GM21367 (cell line): ENCODE measurements around the gene SNRPD2.
"Not testable (repeated sequence)": the region's sequence is repeated elsewhere in the genome, so short reads cannot be mapped to it uniquely, and the experiment has no call there.

Source experiments
- ATAC-seq: cut with Tn5 transposase; IDR thresholded peaks from one replicate; pipeline ENCODE4 v1.9.1; 2021; ENCODE audit not compliant: unreplicated experiment

The SNRPD2 gene

DNA sequence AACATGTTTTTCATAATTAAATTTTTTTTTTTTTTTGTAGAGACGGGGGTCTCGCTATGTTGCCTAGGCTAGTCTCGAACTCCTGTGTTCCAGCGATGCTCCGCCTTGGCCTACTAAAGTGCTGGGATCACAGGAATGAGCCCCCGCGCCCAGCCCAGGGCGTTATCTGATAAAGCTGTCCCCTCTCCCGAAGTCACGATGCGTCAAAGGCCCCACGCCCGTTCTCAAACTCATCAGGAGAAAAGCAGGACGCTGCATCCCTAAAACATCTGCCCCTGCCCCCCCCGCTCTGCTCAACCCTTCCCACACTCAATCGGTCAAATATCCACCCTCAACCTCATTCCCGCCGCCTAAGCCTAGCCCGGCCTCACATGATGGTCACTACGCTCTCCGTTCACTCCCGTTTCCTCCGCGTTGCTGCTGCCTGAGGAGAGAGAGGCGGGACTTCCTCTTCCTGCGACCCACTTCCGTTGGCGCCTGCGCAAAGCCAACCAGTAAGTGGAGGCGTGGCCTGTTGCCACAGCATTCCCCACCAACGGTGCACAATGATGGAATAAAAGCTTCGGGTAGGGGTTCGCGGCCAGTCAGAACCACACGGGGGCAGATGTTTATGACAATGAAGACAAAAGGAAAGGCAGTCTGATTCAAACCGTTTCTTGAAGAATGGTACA, at the start of gene SNRPD2:
TSS of gene SNRPD2 (minus strand) at position 438 of the 671 bp plus-strand sequence. CDS start at position 373, 65 bp downstream.
- ATAC-seq = peak; percentile 44

- ATAC-seq = no peak
Observed at GRCh38 chr19:45739498-45740439, 48.0 kb upstream of the SNRPD2 start.

DNA sequence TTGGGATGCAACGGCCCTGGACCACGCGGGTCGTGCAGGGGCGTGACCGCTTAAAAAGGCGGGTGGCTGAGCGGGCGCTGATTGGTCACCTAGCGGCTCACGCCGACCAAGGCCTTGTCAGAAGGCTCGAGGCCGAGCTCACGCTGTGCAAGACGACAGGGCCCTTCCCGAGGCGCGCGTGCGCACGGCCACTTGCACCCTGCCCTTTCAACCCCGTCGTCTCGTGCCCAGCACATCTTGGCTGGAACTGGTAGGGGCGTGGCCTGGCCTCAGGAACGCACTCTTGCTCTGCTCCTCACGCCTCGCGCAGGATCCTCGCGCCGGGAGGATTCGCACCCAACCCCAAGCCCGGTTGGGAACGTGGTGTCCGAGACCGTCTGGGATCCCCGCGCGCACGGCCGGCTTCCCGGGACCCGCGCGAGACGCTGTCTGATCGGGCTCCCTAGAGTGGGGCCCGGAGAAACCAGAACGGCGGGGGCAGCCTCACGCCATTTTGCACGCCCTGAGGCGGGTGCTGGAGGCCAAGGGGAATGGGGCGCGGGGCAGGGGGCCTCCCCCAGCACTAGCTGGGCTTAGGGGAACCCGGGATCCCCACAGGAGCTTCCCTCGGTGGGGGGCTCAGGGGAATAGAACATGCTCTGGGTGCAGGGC, 41.5 kb upstream of the SNRPD2 start, which contains the start of gene MEIOSIN:
TSS of gene MEIOSIN (plus strand) at position 280 of the 651 bp plus-strand sequence. CDS start 1,938 bp downstream, outside the sequence.
- no peak for ATAC-seq

- ATAC-seq = peak; percentile 89
Observed at GRCh38 chr19:45730368-45731288, 38.9 kb upstream of the SNRPD2 start, which contains the start of gene FBXO46. Gene FBXO46 (minus strand): TSS chr19:45730896. CDS start chr19:45713495, 17,401 bp downstream.

DNA sequence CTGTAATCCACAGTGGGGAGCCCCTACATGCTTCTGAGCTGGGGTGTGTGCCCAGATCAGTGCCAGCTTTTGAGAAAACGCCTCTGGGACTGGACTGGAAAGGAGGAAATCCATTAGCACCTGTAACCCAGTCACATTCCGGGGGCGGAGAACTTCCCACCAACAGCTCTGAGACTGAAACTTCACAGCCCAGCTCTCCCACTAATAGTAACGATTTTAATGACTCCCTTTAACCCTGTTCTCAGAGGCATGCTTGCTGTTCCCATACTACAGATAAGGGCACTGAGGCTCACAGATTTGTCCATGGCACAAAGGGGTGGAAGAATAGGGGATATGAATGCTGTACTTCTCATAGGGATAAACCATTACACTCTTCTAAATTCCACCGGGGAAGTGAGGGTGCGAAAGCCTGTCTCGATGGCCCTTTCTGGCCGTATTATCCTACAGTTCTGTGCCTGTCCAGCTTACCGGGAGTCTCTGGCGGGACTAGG, 38.1 kb upstream of the SNRPD2 start:
- ATAC-seq = no peak

- ATAC-seq = not testable (repeated sequence)
Observed at GRCh38 chr19:45728683-45729082, 36.9 kb upstream of the SNRPD2 start.

DNA sequence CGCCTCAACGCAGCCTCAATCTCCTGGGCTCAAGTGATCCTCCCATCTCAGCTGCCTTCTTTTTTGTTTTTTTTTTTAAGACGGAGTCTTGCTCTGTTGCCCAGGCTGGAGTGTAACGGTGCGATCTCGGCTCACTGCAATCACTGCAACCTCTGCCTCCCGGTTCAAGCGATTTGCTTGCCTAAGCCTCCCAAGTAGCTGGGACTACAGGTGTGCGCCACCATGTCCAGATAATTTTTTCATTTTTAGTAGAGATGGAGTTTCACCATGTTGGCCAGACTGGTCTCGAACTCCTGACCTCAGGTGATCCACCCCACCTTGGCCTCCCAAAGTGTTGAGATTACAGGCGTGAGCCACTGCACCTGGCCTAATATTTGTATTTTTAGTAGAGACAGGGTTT, 28.3 kb upstream of the SNRPD2 start:
- not testable (repeated sequence) for ATAC-seq

DNA sequence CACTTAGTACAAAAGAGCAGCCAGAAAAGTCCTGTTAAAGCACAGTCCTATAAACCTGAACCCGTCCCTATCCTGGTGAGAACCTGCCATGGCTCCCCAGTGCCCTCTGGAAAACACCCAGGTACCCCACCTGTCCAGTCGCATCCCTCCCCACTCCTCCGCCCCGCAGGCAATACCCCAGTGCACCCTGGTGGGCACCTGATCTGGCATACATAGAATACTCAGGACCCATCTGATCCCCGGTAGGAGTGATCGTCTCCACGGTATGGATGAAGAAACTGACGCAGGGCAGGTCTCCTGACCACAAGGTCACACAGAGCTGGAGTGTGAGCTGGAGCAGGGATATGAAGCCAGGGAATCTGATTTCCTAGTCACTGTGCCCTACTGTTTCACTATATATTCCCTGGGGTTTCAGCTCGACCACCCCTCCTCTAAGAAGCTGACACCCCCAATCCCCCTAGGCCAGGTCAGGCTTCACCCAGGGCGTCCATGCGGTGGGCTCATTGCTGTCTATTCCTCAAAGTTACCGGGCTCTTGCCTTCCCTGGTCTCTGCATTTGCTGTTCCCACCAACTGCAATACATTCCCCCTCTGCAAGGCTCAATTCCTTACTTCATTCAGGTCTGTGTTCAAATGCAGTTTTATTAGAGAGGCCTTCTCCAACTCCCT, 26.4 kb upstream of the SNRPD2 start:
- no peak for ATAC-seq

GRCh38 chr19:45717131-45717982, 25.6 kb upstream of the SNRPD2 start:
- ATAC-seq = peak; percentile 77

DNA sequence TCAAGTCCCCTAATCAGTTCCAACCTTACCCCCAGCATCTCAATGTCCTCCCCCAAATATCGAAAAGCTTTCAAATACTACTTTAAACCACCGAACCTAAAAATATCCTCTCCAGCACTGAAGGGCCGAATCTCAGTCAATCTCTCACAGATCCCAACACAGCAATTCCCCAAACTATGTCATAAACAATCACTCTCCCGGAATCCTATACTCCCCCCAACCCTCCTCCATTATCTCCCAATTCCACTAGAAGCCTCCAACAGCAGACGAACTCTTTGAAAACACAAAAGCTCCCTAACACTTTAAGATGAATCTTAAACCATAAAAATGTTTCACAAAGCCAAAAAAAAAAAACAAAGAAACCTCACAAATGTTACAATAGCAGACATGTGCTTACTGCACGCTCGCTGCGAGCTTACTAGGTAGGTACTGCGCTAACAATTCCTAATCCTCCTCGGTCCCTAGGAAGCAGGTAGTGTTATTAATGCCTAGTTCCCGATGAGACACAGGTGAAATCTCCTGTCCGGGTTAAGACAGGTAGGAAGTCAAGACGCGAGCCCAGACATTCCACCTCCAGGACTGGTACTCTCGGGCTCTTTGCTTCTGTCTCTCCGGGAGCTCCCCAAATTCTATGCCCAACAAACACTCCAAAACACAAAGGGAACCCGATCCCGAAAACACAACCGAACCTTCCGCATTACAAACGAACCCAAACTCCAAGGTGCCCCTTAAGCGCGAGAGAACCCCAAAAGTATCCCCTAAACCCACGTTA, 24.8 kb upstream of the SNRPD2 start:
- no peak for ATAC-seq

DNA sequence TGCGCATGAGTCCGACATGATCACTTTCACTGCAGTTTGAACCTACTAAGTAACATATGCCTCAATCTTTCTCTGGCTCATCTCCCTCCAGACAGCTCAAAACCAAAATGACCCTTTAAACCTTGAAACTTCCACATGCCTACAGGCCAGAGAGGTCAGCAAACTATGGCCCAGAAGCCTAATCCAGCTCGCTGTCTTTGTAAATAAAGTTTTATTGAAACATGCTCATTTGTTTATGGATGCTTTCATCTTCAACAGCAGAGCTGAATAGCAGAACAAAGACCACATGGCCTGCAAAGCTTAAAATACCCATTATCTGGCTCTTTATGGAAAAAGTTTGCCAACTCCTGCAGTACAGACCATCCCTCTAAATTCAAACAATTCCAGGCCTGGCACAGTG, 23.4 kb upstream of the SNRPD2 start:
- no peak for ATAC-seq

DNA sequence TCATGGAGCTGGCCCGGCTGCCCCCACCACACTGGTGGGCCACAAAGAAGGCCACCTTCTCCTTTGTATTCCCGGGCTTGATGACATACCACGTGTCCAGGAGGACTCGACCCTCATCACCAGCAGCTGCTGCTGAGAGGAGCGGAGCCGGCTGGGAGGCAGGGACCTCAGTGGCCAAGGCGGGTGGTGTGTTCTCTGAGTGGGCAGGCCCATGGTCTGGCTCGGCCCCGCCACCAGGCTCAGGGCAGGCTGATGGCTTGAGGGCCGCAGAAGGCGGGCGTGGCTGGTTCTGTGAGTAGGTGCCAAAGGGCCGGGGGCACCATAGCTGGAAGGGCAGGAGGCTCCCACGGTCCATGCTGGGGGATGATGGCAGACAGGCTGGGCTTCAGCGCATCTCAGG, 21.4 kb upstream of the SNRPD2 start:
- ATAC-seq = no peak

DNA sequence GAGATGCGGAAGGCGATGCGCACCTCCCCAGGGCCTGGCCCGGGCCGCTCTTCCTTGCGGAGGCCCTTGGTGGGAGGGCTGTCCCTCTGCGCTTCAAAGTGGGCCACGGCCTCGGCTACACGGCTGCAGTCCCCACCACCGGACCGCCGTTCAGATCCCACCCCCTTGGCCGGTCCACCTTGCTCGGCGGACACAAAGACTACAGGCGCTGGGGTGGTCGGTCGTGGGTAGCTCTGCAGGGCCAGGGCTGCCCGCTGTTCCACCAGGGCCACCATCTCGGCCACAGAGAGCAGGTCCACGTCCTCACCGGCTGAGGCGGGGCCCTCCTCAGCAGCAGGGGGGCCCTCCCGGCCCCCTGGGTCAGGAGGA, 20.9 kb upstream of the SNRPD2 start:
- ATAC-seq = no peak

DNA sequence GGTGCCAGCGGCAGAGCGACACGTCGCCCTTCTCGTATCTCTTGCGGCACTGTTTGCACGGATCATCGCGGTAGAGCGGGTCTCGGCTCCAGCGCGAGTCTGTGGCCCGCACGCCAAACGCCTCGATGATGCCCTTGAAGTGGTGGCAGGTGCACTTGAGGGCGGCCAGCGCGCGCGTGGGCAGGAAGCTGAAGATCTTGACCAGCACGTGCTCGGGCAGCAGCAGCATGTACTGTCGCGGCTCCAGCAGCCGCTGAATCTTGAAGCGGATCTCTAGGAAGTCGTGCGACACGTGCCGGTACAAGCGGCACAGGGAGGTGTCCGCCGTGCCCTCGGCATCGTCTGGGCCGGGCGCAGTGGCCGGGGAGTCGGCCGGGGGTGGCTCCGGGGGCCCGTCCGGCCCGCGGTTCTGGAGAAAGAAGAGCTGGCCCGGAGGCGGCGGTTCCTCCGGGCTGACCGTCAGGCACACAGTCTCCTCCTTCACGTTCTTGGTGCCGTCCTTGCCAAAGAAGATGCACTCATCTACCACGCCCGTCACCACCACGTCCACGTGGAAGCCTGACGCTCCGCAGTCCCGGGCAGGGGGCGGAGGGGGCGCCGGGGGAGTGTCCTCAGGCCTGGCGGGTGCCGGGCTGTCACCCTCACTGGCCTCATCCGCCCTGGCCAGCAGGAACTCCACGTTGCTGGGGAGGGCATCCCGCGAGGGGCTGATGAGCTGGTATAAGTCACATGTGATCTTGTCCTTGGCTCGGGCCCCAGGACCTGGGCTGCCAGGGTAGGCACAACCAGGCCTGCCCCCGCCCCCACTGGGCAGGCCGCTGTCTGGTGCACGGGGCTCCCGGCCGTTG, 20.3 kb upstream of the SNRPD2 start:
- ATAC-seq = no peak

- ATAC-seq = no peak
Observed at GRCh38 chr19:45710356-45711130, 18.8 kb upstream of the SNRPD2 start.

DNA sequence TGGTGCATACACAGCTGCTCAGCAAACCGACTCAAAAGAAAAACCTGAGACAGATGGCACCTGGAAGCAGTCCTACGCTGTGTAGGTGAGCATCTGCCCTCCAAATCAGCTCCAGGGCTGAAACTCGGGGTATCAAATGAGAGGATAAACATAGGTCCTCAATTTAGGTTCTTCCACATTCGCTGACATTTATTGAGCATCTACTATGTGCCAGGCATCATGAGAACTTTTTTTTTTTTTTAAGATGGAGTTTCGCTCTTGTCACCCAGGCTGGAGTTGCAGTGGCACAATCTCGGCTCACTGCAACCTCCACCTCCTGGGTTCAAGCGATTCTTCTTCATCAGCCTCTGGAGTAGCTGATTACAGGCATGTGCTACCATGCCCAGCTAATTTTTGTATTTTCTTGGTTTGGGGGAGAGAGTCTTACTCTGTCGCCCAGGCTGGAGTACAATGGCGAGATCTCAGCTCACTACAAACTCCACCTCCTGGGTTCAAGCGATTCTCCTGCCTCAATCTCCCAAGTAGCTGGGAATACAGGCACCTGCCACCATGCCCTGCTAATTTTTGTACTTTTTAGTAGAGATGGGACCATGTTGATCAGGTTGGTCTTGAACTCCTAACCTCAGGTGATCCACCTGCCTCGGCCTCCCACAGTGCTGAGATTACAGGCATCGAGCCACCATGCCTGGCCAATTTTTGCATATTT, 14.1 kb upstream of the SNRPD2 start:
- ATAC-seq = no peak
